ENCODE results near the gene RASGRP1.
A peak's percentile ranks its signal among the peaks of the same experiment; 100 is the strongest.

The RASGRP1 gene

DNA sequence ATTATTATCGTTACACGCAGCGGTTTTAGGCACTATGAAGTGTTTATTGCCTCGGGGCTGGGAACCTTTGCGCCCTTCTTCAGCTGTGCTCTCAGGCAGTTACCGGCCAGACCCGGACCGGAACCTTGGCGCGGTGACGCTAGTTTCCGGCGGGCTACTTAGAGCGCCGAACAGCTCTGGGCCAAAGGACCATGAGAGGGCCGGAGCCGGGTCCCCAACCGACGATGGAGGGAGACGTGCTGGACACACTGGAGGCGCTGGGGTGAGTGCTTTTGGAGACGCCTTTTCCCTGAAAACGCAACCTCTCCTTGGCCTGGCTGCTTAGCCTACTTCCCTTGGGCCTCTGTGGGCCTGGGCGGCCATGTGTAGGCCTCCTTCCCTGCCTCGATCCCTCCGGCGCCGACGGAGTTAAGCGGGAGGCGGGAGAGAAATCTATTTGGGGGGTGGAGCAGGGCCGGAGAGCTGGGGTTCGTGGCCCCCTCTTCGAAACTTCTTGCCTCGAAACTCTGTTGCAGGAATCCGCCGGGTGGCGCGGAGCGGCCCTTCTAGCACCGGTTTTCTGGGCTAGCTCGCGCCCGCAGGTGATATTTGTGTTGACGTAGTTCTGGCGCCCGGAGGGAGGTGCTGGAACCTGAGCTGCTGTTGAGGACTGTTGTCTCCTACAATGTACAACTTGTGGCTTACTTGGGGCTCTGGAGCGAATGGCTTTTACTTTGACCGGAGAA, 110.5 kb downstream of the RASGRP1 start, which contains the start of gene FAM98B:
Gene FAM98B, plus strand, starts transcription at position 157 of the 725 bp plus-strand sequence. Its CDS starts 35 bp downstream, at position 192.
- DNase-seq, result peak; percentile 96

DNA sequence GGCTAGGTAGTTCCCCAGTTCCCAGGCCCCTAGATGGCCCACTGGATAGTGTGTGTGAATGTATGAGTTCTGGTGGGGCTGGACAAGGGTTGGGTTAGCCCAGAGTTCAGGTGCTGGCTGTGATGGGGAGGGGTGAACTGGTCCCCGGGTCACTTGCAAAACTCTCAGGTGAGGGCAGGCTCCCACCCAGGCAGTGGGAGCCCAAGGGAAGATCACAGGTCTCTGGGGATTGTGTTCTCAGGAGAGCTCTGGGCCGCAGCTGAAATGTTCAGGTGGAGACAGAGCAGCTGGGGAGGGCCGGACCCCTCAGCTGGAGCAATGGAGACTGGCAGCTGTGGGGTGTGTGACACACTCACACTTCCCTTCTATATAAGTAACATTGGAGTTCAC, 123.5 kb downstream of the RASGRP1 start:
- no peak for DNase-seq

DNA sequence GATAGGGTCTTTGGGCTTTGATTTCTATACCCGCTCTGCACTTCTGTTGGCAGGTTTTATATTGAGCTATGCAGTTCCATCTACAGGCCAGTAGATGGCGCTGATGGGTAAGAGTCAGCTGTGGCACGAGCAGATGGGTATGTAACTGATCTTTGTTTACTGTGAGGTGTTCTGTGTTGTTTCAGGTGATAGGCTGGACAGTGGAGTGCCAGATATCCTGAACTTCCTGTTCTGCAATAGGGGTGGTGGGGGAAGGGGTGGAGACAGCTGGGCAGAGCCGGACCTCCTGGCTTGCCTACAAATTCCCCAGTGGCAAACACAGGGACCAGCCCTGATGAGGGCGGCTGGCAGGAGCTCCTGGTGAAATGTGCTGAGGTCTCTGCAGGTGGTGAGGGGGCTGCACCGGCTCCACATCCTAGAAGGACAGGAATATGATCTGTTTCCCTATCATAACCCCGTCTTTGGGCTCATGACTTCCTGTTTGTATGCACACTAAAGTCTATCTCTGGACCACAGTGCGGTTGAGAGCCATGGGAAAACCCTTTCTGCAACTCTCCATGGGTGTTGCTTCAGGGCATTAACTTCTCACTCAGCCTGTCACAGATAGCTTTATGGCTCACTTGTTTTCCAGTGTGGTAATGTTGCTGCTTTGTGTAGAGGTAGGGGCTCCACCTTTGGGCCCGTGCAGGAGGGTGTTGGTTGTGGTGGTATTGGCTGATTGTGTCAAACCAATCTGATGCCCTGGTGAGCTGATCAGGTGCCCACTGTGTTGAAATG, 124.1 kb downstream of the RASGRP1 start:
- DNase-seq, result peak; percentile 70

Data from activated effector memory CD4-positive, alpha-beta T cell treated with anti-CD3 and anti-CD28 coated beads, Interleukin-2, amount 50 U/mL, for 16 hours (primary cell).